Uterus (tissue), 2 donors: ENCODE measurements around the gene ASB3.

ENCODE experiments used
- CTCF ChIP-seq, 4 experiments: fragments of 200-600 bp in 2 of 4; fragments of 450-650 bp in 2 of 4; sonication (generic) in 2 of 4; IDR thresholded peaks; one replicate each; pipeline ENCODE4 v1.5.1; 2016 to 2019; ENCODE audit warnings: antibody characterized with exemption in 4 of 4, mild to moderate bottlenecking in 2 of 4, moderate library complexity in 1 of 4
- POLR2A ChIP-seq, 2 donors: fragments of 450-650 bp; IDR thresholded peaks; one replicate each; pipeline ENCODE4 v1.6.1; 2016; ENCODE audit warnings: antibody characterized with exemption in 2 of 2, mild to moderate bottlenecking in 1 of 2, moderate library complexity in 1 of 2

GRCh38 chr2:53729143-53729762, 57.5 kb downstream of the ASB3 start:
- no peak for TF ChIP-seq CTCF (IDR thresholded peaks at IDR 0.05)
- no peak for TF ChIP-seq POLR2A (IDR thresholded peaks at IDR 0.05)
